Omental fat pad (tissue), 4 donors: ENCODE results near the gene MRPS5. TPM values are rescaled to one million over a fixed set of nuclear protein-coding genes. Genes with fewer than 3 reads are reported as not detected.
"Not testable (repeated sequence)": the region's sequence is repeated elsewhere in the genome, so short reads cannot be mapped to it uniquely, and the experiment has no call there.

Experiments
- ATAC-seq: fragments of 150-250 bp; one replicate; pipeline ENCODE4 v1.9.1; 2016; ENCODE audit warnings: mild to moderate bottlenecking, moderate library complexity; ENCODE audit not compliant: low FRiP score
- DNase-seq: peaks from one replicate; pipeline ENCODE4 v3.0.0-alpha.2; 2019; ENCODE audit warnings: low spot score
- CTCF ChIP-seq, 3 donors: fragments of 450-650 bp; IDR thresholded peaks; one replicate each; pipeline ENCODE4 v1.5.1; 2016 to 2017; ENCODE audit warnings: antibody characterized with exemption in 3 of 3, mild to moderate bottlenecking in 3 of 3, moderate library complexity in 2 of 3
- total RNA-seq, 4 donors: library from RNA; depleted of rRNA; stranded (reverse); fragments of >200 nt; gene quantifications; one replicate each; pipeline ENCODE4 v1.1.0, GENCODE V29; 2016

MRPS5 gene
- total RNA-seq, 4 donors from 2014 or later = 39.4 to 60.6 (median 47.5) TPM

- TF ChIP-seq CTCF (IDR thresholded peaks at IDR 0.05) = no peak
- ATAC-seq (no peak), DNase-seq (no peak)
These were observed 80.4 kb downstream of the MRPS5 start for GRCh38 chr2:95041060-95041823.

- no peak for TF ChIP-seq CTCF (IDR thresholded peaks at IDR 0.05)
- ATAC-seq (no peak), DNase-seq (no peak)
These were observed 81.2 kb downstream of the MRPS5 start for GRCh38 chr2:95040426-95040825.

GRCh38 chr2:95039978-95040377, 81.6 kb downstream of the MRPS5 start:
- ATAC-seq = no peak
- TF ChIP-seq CTCF (IDR thresholded peaks at IDR 0.05) = no peak
- DNase-seq = no peak

GRCh38 chr2:95039363-95039762, 82.2 kb downstream of the MRPS5 start:
- DNase-seq (no peak), ATAC-seq (no peak)
- no peak for TF ChIP-seq CTCF (IDR thresholded peaks at IDR 0.05)

- TF ChIP-seq CTCF (IDR thresholded peaks at IDR 0.05) = no peak
- ATAC-seq = no peak
- DNase-seq = no peak
These were observed 82.8 kb downstream of the MRPS5 start for GRCh38 chr2:95038635-95039298.

GRCh38 chr2:95037841-95038585, 83.6 kb downstream of the MRPS5 start:
- ATAC-seq, DNase-seq: not testable (repeated sequence)

GRCh38 chr2:95037384-95037839, 84.2 kb downstream of the MRPS5 start:
- no peak for TF ChIP-seq CTCF (IDR thresholded peaks at IDR 0.05)
- ATAC-seq (no peak), DNase-seq (no peak)
